ENCODE measurements around the gene ANKRA2.
"Not testable (repeated sequence)": the region's sequence is repeated elsewhere in the genome, so short reads cannot be mapped to it uniquely, and the experiment has no call there.

The ANKRA2 gene

DNA sequence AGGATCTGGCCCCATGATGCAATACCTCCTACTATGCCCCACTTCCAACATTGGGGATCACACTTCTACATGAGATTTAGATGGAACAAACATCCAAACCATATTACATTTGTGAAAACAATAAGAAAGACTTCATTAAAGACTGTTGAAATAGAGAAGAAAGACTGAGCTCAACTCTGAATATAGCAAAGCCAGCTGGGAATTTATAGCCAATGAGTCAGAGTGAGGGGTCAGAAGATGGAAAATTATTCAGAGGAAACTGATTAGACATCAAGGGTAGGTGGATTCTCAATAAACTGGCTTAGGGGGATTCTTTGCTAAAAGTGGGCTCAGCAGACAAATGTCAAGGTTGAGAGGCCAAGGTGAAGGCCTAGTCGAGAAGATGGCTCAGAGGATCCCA lies 41.6 kb downstream of the ANKRA2 start:
- H3K27me3 ChIP-seq (ENCODE audit: insufficient read depth, low read depth, severe bottlenecking) = no peaks in the 10 kb centered on the region
- TF ChIP-seq, protein P1, sequence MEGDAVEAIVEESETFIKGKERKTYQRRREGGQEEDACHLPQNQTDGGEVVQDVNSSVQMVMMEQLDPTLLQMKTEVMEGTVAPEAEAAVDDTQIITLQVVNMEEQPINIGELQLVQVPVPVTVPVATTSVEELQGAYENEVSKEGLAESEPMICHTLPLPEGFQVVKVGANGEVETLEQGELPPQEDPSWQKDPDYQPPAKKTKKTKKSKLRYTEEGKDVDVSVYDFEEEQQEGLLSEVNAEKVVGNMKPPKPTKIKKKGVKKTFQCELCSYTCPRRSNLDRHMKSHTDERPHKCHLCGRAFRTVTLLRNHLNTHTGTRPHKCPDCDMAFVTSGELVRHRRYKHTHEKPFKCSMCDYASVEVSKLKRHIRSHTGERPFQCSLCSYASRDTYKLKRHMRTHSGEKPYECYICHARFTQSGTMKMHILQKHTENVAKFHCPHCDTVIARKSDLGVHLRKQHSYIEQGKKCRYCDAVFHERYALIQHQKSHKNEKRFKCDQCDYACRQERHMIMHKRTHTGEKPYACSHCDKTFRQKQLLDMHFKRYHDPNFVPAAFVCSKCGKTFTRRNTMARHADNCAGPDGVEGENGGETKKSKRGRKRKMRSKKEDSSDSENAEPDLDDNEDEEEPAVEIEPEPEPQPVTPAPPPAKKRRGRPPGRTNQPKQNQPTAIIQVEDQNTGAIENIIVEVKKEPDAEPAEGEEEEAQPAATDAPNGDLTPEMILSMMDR (IDR thresholded peaks at IDR 0.05; ENCODE audit: low read depth, low read length) = no peak
- H3K9me3 ChIP-seq (ENCODE audit: severe bottlenecking) = no peaks in the 10 kb centered on the region
- no peak overlapping the region for H3K27ac ChIP-seq
- no peak overlapping the region for H3K4me3 ChIP-seq (ENCODE audit: low read depth, low read length)
- no peaks in the 10 kb centered on the region for H3K36me3 ChIP-seq
- DNase-seq = no peak

DNA sequence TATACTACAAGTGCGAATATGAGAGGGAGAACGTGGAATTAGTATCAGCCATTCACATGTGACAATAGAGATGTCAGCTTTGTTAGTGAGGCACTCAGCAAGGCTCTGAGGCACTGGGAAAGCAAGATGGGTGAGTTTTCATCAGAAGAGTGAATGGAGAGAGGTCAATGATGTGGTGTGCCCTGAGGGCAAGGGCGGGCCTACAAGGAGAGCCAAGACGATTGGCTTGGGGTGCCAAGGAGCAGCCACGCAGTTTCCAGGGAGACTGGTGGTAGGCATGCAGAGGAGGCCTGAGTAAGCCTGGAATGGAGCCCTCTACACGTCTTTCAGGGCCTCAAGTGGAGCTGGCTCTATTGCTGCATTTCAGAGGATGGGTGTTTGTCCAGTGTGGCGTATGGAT lies 42.5 kb downstream of the ANKRA2 start:
- no peak for DNase-seq
- Histone ChIP-seq H3K9me3 (ENCODE audit: severe bottlenecking) (no peaks in the 10 kb centered on the region), H3K27ac (no peak overlapping the region)

DNA sequence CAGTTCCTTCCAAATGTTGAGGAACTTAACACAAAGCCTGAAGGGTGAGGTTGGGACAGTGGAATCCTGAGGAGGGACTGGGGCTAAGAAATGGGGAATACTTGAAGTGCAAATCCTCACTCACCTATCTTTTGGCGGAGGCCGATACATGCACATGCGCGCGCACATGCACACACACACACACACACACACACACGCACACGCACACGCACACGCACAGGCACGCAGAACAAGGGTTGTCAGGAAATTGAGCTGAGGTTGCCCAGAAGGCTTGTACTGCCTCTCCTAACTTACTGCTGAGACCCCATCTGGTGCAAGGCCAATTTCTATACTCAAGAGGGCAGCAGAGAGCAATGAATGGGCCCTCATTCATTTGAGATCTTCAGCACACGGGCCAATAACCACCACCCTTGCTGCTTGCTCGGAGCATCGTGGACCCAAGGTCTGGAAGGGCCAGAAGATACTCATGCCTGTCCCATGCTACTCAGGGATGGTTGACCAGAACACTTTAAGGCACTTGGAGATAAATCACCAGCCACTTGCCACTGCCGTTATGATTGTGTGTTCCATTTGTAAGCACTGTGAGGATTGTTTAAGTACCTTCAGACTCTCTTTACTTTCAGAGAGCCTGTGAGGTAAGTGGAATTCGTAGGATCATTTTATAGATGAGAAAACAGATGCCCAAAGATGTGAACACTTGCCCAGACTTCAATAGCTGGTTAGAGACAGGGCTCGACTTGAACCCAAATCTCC lies 45.7 kb downstream of the ANKRA2 start:
- DNase-seq = peak; percentile 76
- Histone ChIP-seq H3K36me3 (no peaks in the 10 kb centered on the region), H3K4me3 (ENCODE audit: low read depth, low read length) (no peak overlapping the region), H3K9me3 (ENCODE audit: severe bottlenecking) (no peaks in the 10 kb centered on the region), H3K27ac (no peak overlapping the region), H3K27me3 (ENCODE audit: insufficient read depth, low read depth, severe bottlenecking) (no peaks in the 10 kb centered on the region)
- TF ChIP-seq, protein P1 (IDR thresholded peaks at IDR 0.05; ENCODE audit: low read depth, low read length) = peak; percentile 79

More for the DNA sequence above, 42.5 kb downstream of the ANKRA2 start:
- no peak overlapping the region for H3K4me3 ChIP-seq (ENCODE audit: low read depth, low read length)
- no peaks in the 10 kb centered on the region for H3K36me3 ChIP-seq
- H3K27me3 ChIP-seq (ENCODE audit: insufficient read depth, low read depth, severe bottlenecking) = no peaks in the 10 kb centered on the region
- TF ChIP-seq, protein P1 (IDR thresholded peaks at IDR 0.05; ENCODE audit: low read depth, low read length) = no peak

DNA sequence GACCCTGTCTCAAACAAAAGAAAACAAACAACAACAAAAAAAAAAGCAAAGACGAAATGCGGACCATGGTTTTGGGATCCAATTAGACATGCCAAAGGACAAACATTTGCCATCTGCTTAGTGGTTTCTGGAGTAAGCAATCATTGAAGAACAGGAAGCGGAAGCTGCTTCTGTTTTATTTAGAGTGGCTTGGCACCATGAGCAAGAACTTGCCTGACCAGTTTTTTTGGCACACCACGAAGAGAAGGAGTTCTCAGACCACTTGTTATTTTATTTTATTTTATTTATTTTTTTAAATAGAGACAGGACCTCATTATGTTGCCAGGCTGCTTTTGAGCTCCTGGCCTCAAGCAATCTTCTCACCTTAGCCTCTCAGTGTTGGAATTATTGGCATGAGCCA lies 50.2 kb downstream of the ANKRA2 start:
- no peak for DNase-seq
- H3K9me3 ChIP-seq (ENCODE audit: severe bottlenecking) = no peaks in the 10 kb centered on the region
- TF ChIP-seq, protein P1 (IDR thresholded peaks at IDR 0.05; ENCODE audit: low read depth, low read length) = no peak

DNA sequence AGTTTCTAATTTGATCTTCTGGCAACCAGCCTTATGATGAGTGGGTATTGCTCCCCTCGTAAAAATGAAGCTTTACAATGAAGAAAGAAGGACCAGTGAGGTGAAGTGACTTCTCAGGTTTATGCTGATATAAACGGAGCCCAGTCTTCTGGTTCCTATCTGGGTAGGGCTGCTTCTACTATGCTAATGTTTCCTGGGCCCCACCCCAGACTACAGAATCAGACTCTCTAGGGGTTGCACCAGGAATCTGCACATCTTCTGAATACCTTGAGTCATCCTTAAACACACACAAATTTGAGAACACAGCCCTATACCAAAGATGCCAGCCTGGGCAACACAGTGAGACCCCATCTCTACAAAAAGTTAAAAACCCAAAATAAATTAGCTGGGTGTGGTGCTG lies 51.0 kb downstream of the ANKRA2 start:
- DNase-seq = no peak
- Histone ChIP-seq H3K9me3 (ENCODE audit: severe bottlenecking) (no peaks in the 10 kb centered on the region), H3K36me3 (no peaks in the 10 kb centered on the region), H3K4me3 (ENCODE audit: low read depth, low read length) (no peak overlapping the region), H3K27ac (no peak overlapping the region), H3K27me3 (ENCODE audit: insufficient read depth, low read depth, severe bottlenecking) (no peaks in the 10 kb centered on the region)
- TF ChIP-seq, protein P1 (IDR thresholded peaks at IDR 0.05; ENCODE audit: low read depth, low read length) = no peak

More for the DNA sequence above, 50.2 kb downstream of the ANKRA2 start:
- Histone ChIP-seq H3K27ac (no peak overlapping the region), H3K27me3 (ENCODE audit: insufficient read depth, low read depth, severe bottlenecking) (no peaks in the 10 kb centered on the region), H3K36me3 (no peaks in the 10 kb centered on the region), H3K4me3 (ENCODE audit: low read depth, low read length) (no peak overlapping the region)

DNA sequence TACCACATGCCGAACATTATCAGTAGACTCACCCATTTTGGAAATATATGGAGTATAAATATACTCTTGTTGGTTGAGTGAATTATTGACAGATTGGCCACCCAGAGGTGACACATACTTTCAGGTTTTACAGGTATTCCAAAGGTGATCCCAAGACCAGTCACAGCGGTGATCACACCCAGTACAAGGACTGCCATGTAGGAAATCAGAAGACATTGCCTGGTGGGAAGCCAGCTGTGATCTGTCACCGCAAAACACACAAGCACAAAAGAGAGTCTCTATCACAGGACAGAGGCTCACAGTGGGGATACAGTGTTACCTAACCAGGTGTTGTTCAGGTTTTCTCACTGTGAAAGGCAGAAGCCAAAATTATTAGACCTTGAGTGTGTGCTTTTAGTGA lies 51.4 kb downstream of the ANKRA2 start:
- no peak overlapping the region for H3K4me3 ChIP-seq (ENCODE audit: low read depth, low read length)
- no peak overlapping the region for H3K27ac ChIP-seq
- H3K9me3 ChIP-seq (ENCODE audit: severe bottlenecking) = no peaks in the 10 kb centered on the region
- no peaks in the 10 kb centered on the region for H3K27me3 ChIP-seq (ENCODE audit: insufficient read depth, low read depth, severe bottlenecking)
- no peaks in the 10 kb centered on the region for H3K36me3 ChIP-seq
- DNase-seq = no peak
- TF ChIP-seq, protein P1 (IDR thresholded peaks at IDR 0.05; ENCODE audit: low read depth, low read length) = no peak

DNA sequence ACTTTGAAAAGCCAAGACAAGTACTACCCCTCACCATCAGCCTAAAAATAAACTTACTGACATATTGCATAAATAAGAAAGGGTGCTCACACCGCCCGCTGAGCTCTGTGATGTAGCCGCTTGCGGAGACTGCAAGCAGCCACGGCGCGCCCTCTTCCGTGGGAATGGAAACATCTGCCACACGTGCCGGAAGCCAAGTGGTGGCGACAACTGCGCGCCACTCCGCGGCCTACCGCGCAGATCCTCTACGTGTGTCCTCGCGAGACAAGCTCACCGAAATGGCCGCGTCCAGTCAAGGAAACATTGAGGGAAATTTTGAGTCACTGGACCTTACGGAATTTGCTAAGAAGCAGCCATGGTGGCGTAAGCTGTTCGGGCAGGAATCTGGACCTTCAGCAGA lies 56.9 kb downstream of the ANKRA2 start:
- DNase-seq; H3K27ac ChIP-seq; H3K9me3 ChIP-seq (ENCODE audit: severe bottlenecking); H3K27me3 ChIP-seq (ENCODE audit: insufficient read depth, low read depth, severe bottlenecking); H3K4me3 ChIP-seq (ENCODE audit: low read depth, low read length): not testable (repeated sequence)
- H3K36me3 ChIP-seq = peaks cover 36% of the 10 kb centered on the region

Measured in WERI-Rb-1 (cell line).